ENCODE measurements around the gene TRMT112. TPM values are rescaled to one million over a fixed set of nuclear protein-coding genes. Genes with fewer than 3 reads are reported as not detected.

The TRMT112 gene
- total and polyA plus RNA-seq, 10 of the 15 experiments (the other 5 are each of a cell fraction or from before 2014, with no cell fraction given) = 212 to 455 (median 308) TPM

- TF ChIP-seq SUZ12 (IDR thresholded peaks at IDR 0.05; ENCODE audit: unreplicated experiment) (no peak), CEBPB (IDR thresholded peaks at IDR 0.05; ENCODE audit: borderline replicate concordance in 1 of 2, low read depth in 2 of 2, low read length in 2 of 2) (peak in 1 of 2 experiments; percentile 94; a peak in 2 of 4 replicates), BMI1 (IDR thresholded peaks at IDR 0.05; ENCODE audit: borderline replicate concordance) (no peak), ZBED1 (IDR thresholded peaks at IDR 0.05; ENCODE audit: borderline replicate concordance) (peak; percentile 68; the same call in 1 of the 2 replicates), BCLAF1 (IDR thresholded peaks at IDR 0.05) (no peak), RUNX3 (IDR thresholded peaks at IDR 0.05; ENCODE audit: low read length) (peak; percentile 71), BCL3 (IDR thresholded peaks at IDR 0.05; ENCODE audit: borderline replicate concordance, insufficient read depth, low read depth, low read length, poor library complexity, severe bottlenecking) (peak; percentile 65), IRF4 (IDR thresholded peaks at IDR 0.05; ENCODE audit: low read depth, low read length) (no peak), MYB (IDR thresholded peaks at IDR 0.05; ENCODE audit: borderline replicate concordance, low read depth, low read length) (no peak), YBX1 (IDR thresholded peaks at IDR 0.05) (no peak), TAF1 (IDR thresholded peaks at IDR 0.05; ENCODE audit: borderline replicate concordance, low read depth, low read length) (no peak), HDAC6 (IDR thresholded peaks at IDR 0.05; ENCODE audit: unreplicated experiment) (no peak), RAD51 (IDR thresholded peaks at IDR 0.05) (0 out of 2 replicates have a peak, but pooled peaks have one; percentile 14), PAX8 (IDR thresholded peaks at IDR 0.05) (no peak), POLR2A (IDR thresholded peaks at IDR 0.05; ENCODE audit: low read depth, low read length) (no peak), ASH2L (IDR thresholded peaks at IDR 0.05; ENCODE audit: borderline replicate concordance, low read depth) (no peak), ZBTB40 (IDR thresholded peaks at IDR 0.05; ENCODE audit: borderline replicate concordance) (no peak), JUNB (IDR thresholded peaks at IDR 0.05) (peak; percentile 76), NR2F1 (conservative IDR thresholded peaks at IDR 0.05) (peak; percentile 87), WRNIP1 (IDR thresholded peaks at IDR 0.05; ENCODE audit: borderline replicate concordance, low read depth, low read length) (no peak)
- TF ChIP-seq, protein P1, sequence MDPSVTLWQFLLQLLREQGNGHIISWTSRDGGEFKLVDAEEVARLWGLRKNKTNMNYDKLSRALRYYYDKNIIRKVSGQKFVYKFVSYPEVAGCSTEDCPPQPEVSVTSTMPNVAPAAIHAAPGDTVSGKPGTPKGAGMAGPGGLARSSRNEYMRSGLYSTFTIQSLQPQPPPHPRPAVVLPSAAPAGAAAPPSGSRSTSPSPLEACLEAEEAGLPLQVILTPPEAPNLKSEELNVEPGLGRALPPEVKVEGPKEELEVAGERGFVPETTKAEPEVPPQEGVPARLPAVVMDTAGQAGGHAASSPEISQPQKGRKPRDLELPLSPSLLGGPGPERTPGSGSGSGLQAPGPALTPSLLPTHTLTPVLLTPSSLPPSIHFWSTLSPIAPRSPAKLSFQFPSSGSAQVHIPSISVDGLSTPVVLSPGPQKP (IDR thresholded peaks at IDR 0.05; ENCODE audit: low read depth, low read length) = no peak
Observed at GRCh38 chr11:64334764-64335735, 17.7 kb upstream of the TRMT112 start (continued).

Measured in GM12878 (cell line).